Measurements from ENCODE around the gene CORIN. TPM values are rescaled to one million over a fixed set of nuclear protein-coding genes. Genes with fewer than 3 reads are reported as not detected.

Gene CORIN
- total RNA-seq, 8 experiments from 2014 or later: 0.25 to 1.5 (median 0.69) TPM

- H3K4me1 ChIP-seq (replicated peaks in 1 of 2): no peaks in the 10 kb centered on the region
- H3K27ac ChIP-seq: no peak overlapping the region
- H3K4me3 ChIP-seq: no peak overlapping the region
- in situ Hi-C loops (cut with MboI; ENCODE audit: low pct_unique_long_range_greater_than_20kb in 2 of 9, low sequenced_read_pairs in 9 of 9, unreplicated experiment in 9 of 9): no loop called here
- ATAC-seq (replicated peaks in 6 of 8): no peak
Measured at GRCh38 chr4:47624031-47624441, 213.8 kb downstream of the CORIN start.

- no peak for ATAC-seq (replicated peaks in 6 of 8)
- 0 to 80% (median 60%) methylated on average over 1 of the region's 1 CpG; no CpG with 5 or more reads in 5 of the 10 experiments for WGBS, 10 experiments
Measured at GRCh38 chr4:47621181-47621580, 216.7 kb downstream of the CORIN start.

GRCh38 chr4:47619691-47620090, 218.2 kb downstream of the CORIN start:
- no peaks in the 10 kb centered on the region for H3K4me1 ChIP-seq (replicated peaks in 1 of 2)
- H3K4me3 ChIP-seq: no peak overlapping the region
- ATAC-seq (replicated peaks in 6 of 8): no peak
- WGBS, 10 experiments: 33 to 100% (median 94%) methylated on average over 1 to 2 of the region's 2 CpGs
- H3K27ac ChIP-seq: no peak overlapping the region
- in situ Hi-C loops (cut with MboI; ENCODE audit: low pct_unique_long_range_greater_than_20kb in 2 of 9, low sequenced_read_pairs in 9 of 9, unreplicated experiment in 9 of 9): no loop called here

More at GRCh38 chr4:47621181-47621580, 216.7 kb downstream of the CORIN start:
- no peaks in the 10 kb centered on the region for H3K4me1 ChIP-seq (replicated peaks in 1 of 2)
- no peak overlapping the region for H3K27ac ChIP-seq
- in situ Hi-C loops (cut with MboI; ENCODE audit: low pct_unique_long_range_greater_than_20kb in 2 of 9, low sequenced_read_pairs in 9 of 9, unreplicated experiment in 9 of 9): no loop called here
- H3K4me3 ChIP-seq: no peak overlapping the region

DNA sequence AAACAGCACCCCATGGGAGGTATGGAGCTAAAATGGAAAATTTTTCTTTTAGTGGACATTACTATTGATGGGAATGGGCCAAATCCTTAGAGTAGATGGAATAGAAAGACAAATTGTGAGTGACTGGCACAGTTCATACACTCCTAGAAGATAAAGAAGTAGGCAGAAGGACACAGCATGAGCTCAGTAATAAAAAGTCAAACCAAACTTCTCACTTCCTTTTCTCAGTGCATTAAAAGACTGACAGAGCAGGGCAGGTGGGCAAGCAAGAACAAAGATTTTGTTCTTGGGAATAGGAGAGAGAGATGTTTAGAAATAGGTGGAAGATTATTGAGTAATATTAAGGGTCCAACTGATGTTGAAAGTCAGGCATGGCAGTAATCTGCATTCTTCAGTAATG, 220.3 kb downstream of the CORIN start:
- ATAC-seq (replicated peaks in 6 of 8): no peak

DNA sequence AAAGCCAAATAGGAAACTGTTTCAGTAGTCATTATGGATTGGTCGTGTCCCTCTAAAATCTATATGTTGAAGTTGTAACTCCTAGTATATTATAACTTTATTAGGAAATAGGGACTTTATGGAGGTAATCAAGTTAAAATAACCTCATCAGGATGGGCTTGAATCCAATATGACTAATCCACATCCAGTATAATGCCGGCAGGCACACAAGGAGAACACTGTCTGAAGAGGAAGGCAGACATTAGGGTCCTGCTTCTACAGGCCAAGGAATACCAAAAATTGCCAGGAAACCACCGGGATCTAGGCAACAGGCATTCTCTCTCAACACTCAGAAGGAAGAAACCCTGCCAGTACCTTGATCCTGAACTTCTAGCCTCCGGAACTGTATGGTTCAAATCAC, 222.5 kb downstream of the CORIN start:
- WGBS, 10 experiments: 55 to 90% (median 68%) methylated on average over 1 to 4 of the region's 4 CpGs; no CpG with 5 or more reads in 3 of the 10 experiments
- Histone ChIP-seq H3K4me1 (replicated peaks in 1 of 2) (no peaks in the 10 kb centered on the region), H3K27ac (no peak overlapping the region), H3K4me3 (no peak overlapping the region)
- in situ Hi-C loops (cut with MboI; ENCODE audit: low pct_unique_long_range_greater_than_20kb in 2 of 9, low sequenced_read_pairs in 9 of 9, unreplicated experiment in 9 of 9): no loop called here
- no peak for ATAC-seq (replicated peaks in 6 of 8)

More for the DNA sequence above, 220.3 kb downstream of the CORIN start:
- in situ Hi-C loops (cut with MboI; ENCODE audit: low pct_unique_long_range_greater_than_20kb in 2 of 9, low sequenced_read_pairs in 9 of 9, unreplicated experiment in 9 of 9): no loop called here
- Histone ChIP-seq H3K4me1 (replicated peaks in 1 of 2) (no peaks in the 10 kb centered on the region), H3K4me3 (no peak overlapping the region), H3K27ac (no peak overlapping the region)

DNA sequence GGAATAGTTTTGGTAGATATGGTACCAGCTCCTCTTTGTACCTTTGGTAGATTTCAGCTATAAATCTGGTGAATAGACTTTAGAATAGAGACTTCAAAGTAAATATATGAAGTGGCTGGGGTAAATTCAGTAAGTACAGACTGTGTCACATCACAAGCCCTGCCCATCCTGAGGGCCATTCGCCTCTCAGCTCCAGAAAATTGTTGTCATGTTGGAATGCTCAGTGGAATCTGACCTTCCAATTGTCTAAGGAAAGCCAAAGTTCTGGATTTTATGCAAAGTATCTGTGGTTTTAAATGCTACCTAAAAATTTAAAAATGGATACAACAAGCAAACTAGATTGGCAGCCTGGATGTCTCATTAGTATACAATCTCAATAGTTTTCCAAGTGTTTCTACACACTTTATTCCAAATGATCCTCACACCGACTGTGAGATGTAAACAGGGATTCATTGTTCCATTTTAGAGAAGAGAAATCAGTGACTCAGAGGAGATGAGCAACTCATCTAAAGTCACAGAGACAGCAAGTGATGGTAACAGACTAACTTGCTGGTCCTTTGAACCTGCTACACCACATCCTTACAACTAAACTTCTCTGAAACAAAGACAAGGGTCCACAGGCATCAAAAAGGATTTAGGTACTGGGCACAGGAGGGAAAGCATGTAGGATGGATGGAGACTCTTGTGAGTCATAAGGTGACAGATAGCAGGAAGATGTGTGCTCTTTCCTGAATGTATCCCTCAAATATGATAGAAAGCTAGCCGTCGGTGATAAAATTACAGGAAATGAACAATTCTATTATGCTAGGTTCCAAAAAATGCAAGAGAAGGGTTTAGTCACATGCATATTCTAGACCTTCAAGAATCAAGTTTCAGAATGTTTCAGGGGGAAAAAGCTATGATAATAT, 225.5 kb downstream of the CORIN start:
- Histone ChIP-seq H3K4me3 (no peak overlapping the region), H3K27ac (no peak overlapping the region), H3K4me1 (replicated peaks in 1 of 2) (no peaks in the 10 kb centered on the region)
- in situ Hi-C loops (cut with MboI; ENCODE audit: low pct_unique_long_range_greater_than_20kb in 2 of 9, low sequenced_read_pairs in 9 of 9, unreplicated experiment in 9 of 9): no loop called here
- 4 to 79% (median 62%) methylated on average over 1 to 4 of the region's 4 CpGs for WGBS, 10 experiments
- ATAC-seq (replicated peaks in 6 of 8): peak in 1 of 8 experiments; percentile 78

GRCh38 chr4:47606482-47606881, 231.4 kb downstream of the CORIN start:
- ATAC-seq (replicated peaks in 6 of 8): no peak
- Histone ChIP-seq H3K27ac (no peak overlapping the region), H3K4me3 (no peak overlapping the region), H3K4me1 (replicated peaks in 1 of 2) (no peaks in the 10 kb centered on the region)
- in situ Hi-C loops (cut with MboI; ENCODE audit: low pct_unique_long_range_greater_than_20kb in 2 of 9, low sequenced_read_pairs in 9 of 9, unreplicated experiment in 9 of 9): no loop called here
- WGBS, 10 experiments: 75 to 100% (median 91%) methylated on average over 2 to 3 of the region's 3 CpGs

DNA sequence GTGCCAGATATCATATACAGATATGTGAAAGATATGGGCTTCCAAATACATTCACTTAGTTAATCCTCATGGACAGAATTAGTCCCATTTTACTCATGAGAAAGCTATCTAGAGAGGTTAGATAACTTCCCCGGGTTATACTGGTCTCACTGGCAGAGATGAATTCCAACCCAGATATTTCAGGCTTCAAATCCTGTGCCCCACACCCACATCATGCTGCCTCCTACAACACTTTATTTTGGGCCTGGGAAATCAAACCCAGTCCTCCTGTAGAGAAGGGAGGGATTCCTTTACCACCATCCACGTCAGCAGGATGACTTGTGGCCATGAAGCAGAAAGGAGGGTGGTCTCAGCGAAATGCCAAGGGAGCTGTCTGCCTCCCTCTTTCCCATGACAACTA, 239.0 kb downstream of the CORIN start:
- in situ Hi-C loops (cut with MboI; ENCODE audit: low pct_unique_long_range_greater_than_20kb in 2 of 9, low sequenced_read_pairs in 9 of 9, unreplicated experiment in 9 of 9): no loop called here
- Histone ChIP-seq H3K4me1 (replicated peaks in 1 of 2) (no peaks in the 10 kb centered on the region), H3K4me3 (no peak overlapping the region), H3K27ac (no peak overlapping the region)
- no peak for ATAC-seq (replicated peaks in 6 of 8)
- WGBS, 10 experiments: 90 to 100% (median 100%) methylated on average over 1 to 3 of the region's 3 CpGs; no CpG with 5 or more reads in 4 of the 10 experiments

DNA sequence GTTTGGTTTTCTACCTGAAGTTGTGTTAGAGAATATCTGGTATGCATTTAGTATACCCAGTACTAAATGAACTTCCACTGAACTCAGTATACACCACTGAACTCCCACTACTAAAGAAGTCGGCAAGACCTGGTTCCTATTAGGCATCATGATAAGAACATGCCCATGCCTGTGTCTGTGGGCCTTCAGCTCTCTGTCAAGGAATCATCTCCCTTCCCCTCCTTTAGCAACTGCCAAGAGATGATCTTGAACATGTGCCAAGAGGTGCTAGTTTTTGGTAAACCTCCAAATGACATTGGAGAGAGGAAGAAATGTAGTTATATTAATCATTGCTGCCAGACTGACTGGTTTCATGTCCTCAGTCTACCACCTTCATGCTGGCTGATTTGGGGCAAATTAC, 239.5 kb downstream of the CORIN start:
- Histone ChIP-seq H3K4me3 (no peak overlapping the region), H3K4me1 (replicated peaks in 1 of 2) (no peaks in the 10 kb centered on the region), H3K27ac (no peak overlapping the region)
- in situ Hi-C loops (cut with MboI; ENCODE audit: low pct_unique_long_range_greater_than_20kb in 2 of 9, low sequenced_read_pairs in 9 of 9, unreplicated experiment in 9 of 9): no loop called here
- 50 to 100% (median 100%) methylated on average over 1 of the region's 1 CpG; no CpG with 5 or more reads in 5 of the 10 experiments for WGBS, 10 experiments
- no peak for ATAC-seq (replicated peaks in 6 of 8)

DNA sequence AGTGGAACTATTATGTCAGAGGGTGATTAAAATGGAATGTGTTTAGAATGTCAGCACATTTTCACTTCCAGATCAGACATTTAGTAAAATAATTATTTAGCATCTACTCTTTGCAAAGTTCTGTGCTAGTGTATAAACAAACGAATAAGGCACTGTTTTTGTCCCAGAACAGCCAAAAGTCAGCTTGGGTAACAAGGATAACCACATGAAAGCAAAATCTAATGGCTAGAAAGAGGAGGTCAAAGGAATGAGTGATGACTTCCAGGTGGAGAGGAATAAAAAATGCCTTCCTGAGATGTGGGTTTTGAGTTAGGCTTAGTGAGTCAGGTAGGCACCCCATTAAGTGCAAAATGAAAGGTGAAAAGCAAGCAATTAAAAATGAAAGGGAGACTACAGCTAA, 240.2 kb downstream of the CORIN start:
- Histone ChIP-seq H3K4me1 (replicated peaks in 1 of 2) (no peaks in the 10 kb centered on the region), H3K4me3 (no peak overlapping the region), H3K27ac (no peak overlapping the region)
- in situ Hi-C loops (cut with MboI; ENCODE audit: low pct_unique_long_range_greater_than_20kb in 2 of 9, low sequenced_read_pairs in 9 of 9, unreplicated experiment in 9 of 9): no loop called here
- WGBS, 10 experiments: 0 to 100% (median 46%) methylated on average over 1 of the region's 1 CpG; no CpG with 5 or more reads in 4 of the 10 experiments
- ATAC-seq (replicated peaks in 6 of 8): no peak

GRCh38 chr4:47590325-47590724, 247.5 kb downstream of the CORIN start:
- WGBS, 10 experiments: 40 to 100% (median 89%) methylated on average over 1 of the region's 1 CpG; no CpG with 5 or more reads in 2 of the 10 experiments
- ATAC-seq (replicated peaks in 6 of 8): no peak
- in situ Hi-C loops (cut with MboI; ENCODE audit: low pct_unique_long_range_greater_than_20kb in 2 of 9, low sequenced_read_pairs in 9 of 9, unreplicated experiment in 9 of 9): no loop called here
- Histone ChIP-seq H3K27ac (no peak overlapping the region), H3K4me3 (no peak overlapping the region), H3K4me1 (replicated peaks in 1 of 2) (no peaks in the 10 kb centered on the region)

DNA sequence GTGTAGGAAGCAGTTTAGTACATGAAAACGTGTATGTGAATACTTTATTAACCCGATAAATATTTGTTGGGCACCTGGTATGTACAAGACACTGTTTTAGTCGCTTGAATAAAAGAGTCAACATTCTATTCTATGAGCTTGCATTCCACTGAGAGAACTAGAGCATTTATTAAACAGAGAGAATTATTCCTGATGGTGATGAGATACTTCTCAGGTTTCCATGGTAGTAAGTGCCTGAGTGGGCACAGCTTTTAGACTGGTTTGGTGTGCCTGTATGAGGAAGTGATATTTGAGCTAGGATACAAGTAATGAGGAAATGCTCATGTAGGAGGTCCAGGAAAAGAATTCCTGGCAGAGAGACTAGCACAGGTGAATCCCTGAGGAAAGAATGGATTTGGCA, 258.6 kb downstream of the CORIN start:
- Histone ChIP-seq H3K4me3 (no peak overlapping the region), H3K27ac (no peak overlapping the region), H3K4me1 (replicated peaks in 1 of 2) (no peaks in the 10 kb centered on the region)
- 33 to 91% (median 80%) methylated on average over 1 to 3 of the region's 3 CpGs; no CpG with 5 or more reads in 1 of the 10 experiments for WGBS, 10 experiments
- in situ Hi-C loops (cut with MboI; ENCODE audit: low pct_unique_long_range_greater_than_20kb in 2 of 9, low sequenced_read_pairs in 9 of 9, unreplicated experiment in 9 of 9): no loop called here
- peak in 3 of 8 experiments; percentile 51 to 92 (median 55) for ATAC-seq (replicated peaks in 6 of 8)

GRCh38 chr4:47577779-47578553, 259.9 kb downstream of the CORIN start:
- no peak overlapping the region for H3K4me3 ChIP-seq
- ATAC-seq (replicated peaks in 6 of 8): peak in 1 of 8 experiments; percentile 37
- peaks cover 0 to 2% of the 10 kb centered on the region in 2 donors for H3K4me1 ChIP-seq (replicated peaks in 1 of 2)
- H3K27ac ChIP-seq: no peak overlapping the region
- WGBS, 10 experiments: 17 to 100% (median 54%) methylated on average over 1 to 6 of the region's 7 CpGs; no CpG with 5 or more reads in 1 of the 10 experiments
- in situ Hi-C loops (cut with MboI; ENCODE audit: low pct_unique_long_range_greater_than_20kb in 2 of 9, low sequenced_read_pairs in 9 of 9, unreplicated experiment in 9 of 9): no loop called here
